Trophoblast cell (in vitro differentiated cells and primary cell): ENCODE measurements around the gene GPR149.

ENCODE experiments used
- DNase-seq, 2 donors: peaks; one replicate each; pipeline ENCODE4 v3.0.0-alpha.2; 2016
- H2AFZ ChIP-seq: 2 replicates; pipeline ENCODE4 v1.6.1; 2013; ENCODE audit warnings: low read length, moderate library complexity, mild to moderate bottlenecking; ENCODE audit not compliant: insufficient read depth, poor library complexity
- H2AK5ac ChIP-seq: 2 replicates; pipeline ENCODE4 v1.6.1; 2013; ENCODE audit warnings: mild to moderate bottlenecking, low read length
- H2BK120ac ChIP-seq: 2 replicates; pipeline ENCODE4 v1.6.1; 2013; ENCODE audit warnings: low read length, mild to moderate bottlenecking, moderate library complexity; ENCODE audit not compliant: insufficient read depth, poor library complexity
- H2BK12ac ChIP-seq: 2 replicates; pipeline ENCODE4 v1.6.1; 2013; ENCODE audit warnings: mild to moderate bottlenecking, low read length, moderate library complexity
- H2BK5ac ChIP-seq: 2 replicates; pipeline ENCODE4 v1.6.1; 2013; ENCODE audit warnings: low read length, low read depth, moderate library complexity, mild to moderate bottlenecking; ENCODE audit not compliant: poor library complexity
- H3K14ac ChIP-seq: 2 replicates; pipeline ENCODE4 v1.6.1; 2013; ENCODE audit warnings: mild to moderate bottlenecking, low read length
- H3K18ac ChIP-seq: 2 replicates; pipeline ENCODE4 v1.6.1; 2013; ENCODE audit warnings: mild to moderate bottlenecking, low read length
- H3K23ac ChIP-seq: 2 replicates; pipeline ENCODE4 v1.6.1; 2013; ENCODE audit warnings: low read length
- H3K27ac ChIP-seq: 2 replicates; pipeline ENCODE4 v1.5.1; 2013; ENCODE audit warnings: low read depth, mild to moderate bottlenecking, inconsistent platforms, low read length, moderate library complexity
- H3K27me3 ChIP-seq: 2 replicates; pipeline ENCODE4 v1.6.1; 2013; ENCODE audit warnings: inconsistent platforms, mild to moderate bottlenecking, low read length, moderate library complexity; ENCODE audit not compliant: insufficient read depth
- H3K36me3 ChIP-seq, 2 experiments: 1 replicate in 1 of 2; 2 replicates in 1 of 2; pipeline ENCODE4 v1.6.1; 2013; ENCODE audit warnings: low read length in 2 of 2, mild to moderate bottlenecking in 2 of 2, moderate library complexity in 1 of 2; ENCODE audit not compliant: insufficient read depth in 2 of 2, control insufficient read depth in 1 of 2
- H3K4ac ChIP-seq: 2 replicates; pipeline ENCODE4 v1.6.1; 2013; ENCODE audit warnings: low read depth, mild to moderate bottlenecking, low read length, moderate library complexity
- H3K4me1 ChIP-seq, 2 experiments: 1 replicate in 1 of 2; 2 replicates in 1 of 2; pipeline ENCODE4 v1.6.1; 2013; ENCODE audit warnings: low read length in 2 of 2, mild to moderate bottlenecking in 2 of 2, moderate library complexity in 1 of 2; ENCODE audit not compliant: insufficient read depth in 2 of 2, control insufficient read depth in 1 of 2
- H3K4me2 ChIP-seq: 2 replicates; pipeline ENCODE4 v1.6.1; 2013; ENCODE audit warnings: inconsistent platforms, mild to moderate bottlenecking, low read length, moderate library complexity
- H3K4me3 ChIP-seq: 2 replicates; pipeline ENCODE4 v1.5.1; 2013; ENCODE audit warnings: mild to moderate bottlenecking, low read depth, low read length, inconsistent platforms
- H3K79me1 ChIP-seq: one replicate; pipeline ENCODE4 v1.6.1; 2013; ENCODE audit warnings: low read length
- H3K79me2 ChIP-seq: 2 replicates; pipeline ENCODE4 v1.6.1; 2013; ENCODE audit warnings: low read length, mild to moderate bottlenecking; ENCODE audit not compliant: control insufficient read depth, insufficient read depth, poor library complexity
- H3K9ac ChIP-seq: 2 replicates; pipeline ENCODE4 v1.6.1; 2013; ENCODE audit warnings: mild to moderate bottlenecking, low read length
- H3K9me3 ChIP-seq: 2 replicates; pipeline ENCODE4 v1.6.1; 2013; ENCODE audit warnings: low read depth, mild to moderate bottlenecking, control low read depth, inconsistent platforms, low read length; ENCODE audit not compliant: insufficient read depth
- H4K12ac ChIP-seq: 2 replicates; pipeline ENCODE4 v1.6.1; 2013; ENCODE audit warnings: low read depth, mild to moderate bottlenecking, low read length, moderate library complexity
- H4K8ac ChIP-seq: 2 replicates; pipeline ENCODE4 v1.6.1; 2013; ENCODE audit warnings: low read depth, mild to moderate bottlenecking, low read length, moderate library complexity
- H4K91ac ChIP-seq: one replicate; pipeline ENCODE4 v1.6.1; 2013; ENCODE audit warnings: low read depth, mild to moderate bottlenecking, low read length, moderate library complexity
- WGBS: extraction: QIAGEN DNeasy Blood & Tissue Kit; methylation state at CpG from one replicate; pipeline ENCODE4 v1.1.7; 2013; ENCODE audit warnings: missing lambda C conversion rate; ENCODE audit not compliant: insufficient read length, insufficient coverage; ENCODE audit errors: extremely low coverage; 5-methylcytosine and 5-hydroxymethylcytosine counted together

The GPR149 gene

DNA sequence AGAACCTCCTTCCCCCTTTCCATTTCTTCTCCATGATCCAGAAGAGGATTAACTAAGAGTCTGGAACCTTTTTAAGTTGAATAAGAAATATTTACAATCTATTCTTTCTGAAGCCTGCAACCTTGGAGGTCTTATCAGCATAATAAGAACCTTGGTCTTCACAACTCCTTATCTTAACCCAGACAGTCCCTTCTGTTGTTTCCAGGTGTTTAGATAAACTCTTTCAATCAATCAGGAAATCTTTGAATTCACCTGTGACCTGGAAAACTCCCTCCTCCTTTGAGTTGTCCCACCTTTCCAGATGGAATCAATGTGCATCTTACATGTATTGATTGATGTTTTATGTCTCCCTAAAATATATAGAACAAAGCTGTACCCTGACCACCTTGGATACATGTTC, 102.1 kb downstream of the GPR149 start:
- H4K8ac ChIP-seq = no peak overlapping the region
- no peak overlapping the region for H3K4ac ChIP-seq
- no peaks in the 10 kb centered on the region for H3K27me3 ChIP-seq
- no peaks in the 10 kb centered on the region for H3K9me3 ChIP-seq
- H2AK5ac ChIP-seq = no peak overlapping the region
- no peak overlapping the region for H3K4me2 ChIP-seq
- no peak overlapping the region for H3K18ac ChIP-seq
- no peak overlapping the region for H2BK120ac ChIP-seq
- no peak overlapping the region for H4K91ac ChIP-seq
- H2AFZ ChIP-seq = no peak overlapping the region
- H2BK12ac ChIP-seq = no peak overlapping the region
- no peak overlapping the region for H3K4me3 ChIP-seq
- no peak for DNase-seq
- H3K14ac ChIP-seq = no peak overlapping the region
- peaks cover 2% of the 10 kb centered on the region for H3K79me2 ChIP-seq
- H2BK5ac ChIP-seq = no peak overlapping the region
- H3K79me1 ChIP-seq = peaks cover 4% of the 10 kb centered on the region
- H4K12ac ChIP-seq = no peak overlapping the region
- H3K36me3 ChIP-seq = no peaks in the 10 kb centered on the region
- no peaks in the 10 kb centered on the region for H3K4me1 ChIP-seq
- H3K27ac ChIP-seq = no peak overlapping the region
- H3K9ac ChIP-seq = no peak overlapping the region
- no peak overlapping the region for H3K23ac ChIP-seq

DNA sequence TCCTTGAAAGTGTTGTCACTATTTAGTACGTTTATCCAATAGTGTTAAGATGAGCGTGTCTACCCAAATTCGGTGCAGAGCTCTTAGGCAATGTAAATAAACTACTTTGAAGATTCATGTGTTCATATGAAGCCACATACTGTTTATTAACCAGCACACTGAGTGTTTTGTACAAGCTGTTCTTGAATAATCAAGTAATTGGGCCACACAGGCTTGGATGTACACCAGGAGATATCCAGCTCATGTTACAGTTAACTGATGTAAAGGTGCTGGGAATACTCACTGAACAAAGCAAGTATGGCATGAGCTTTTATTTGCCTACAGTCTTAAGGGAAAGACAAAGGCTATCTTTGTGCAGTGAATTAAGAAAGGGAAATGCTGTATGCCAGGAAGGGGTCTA, 105.1 kb downstream of the GPR149 start:
- H3K4ac ChIP-seq = no peak overlapping the region
- H3K36me3 ChIP-seq = no peaks in the 10 kb centered on the region
- H3K23ac ChIP-seq = no peak overlapping the region
- H3K27ac ChIP-seq = no peak overlapping the region
- no peak overlapping the region for H3K9ac ChIP-seq
- no peak overlapping the region for H3K14ac ChIP-seq
- H3K4me1 ChIP-seq = no peaks in the 10 kb centered on the region
- H4K91ac ChIP-seq = no peak overlapping the region
- no peak overlapping the region for H3K4me2 ChIP-seq
- H2BK12ac ChIP-seq = no peak overlapping the region
- H3K79me1 ChIP-seq = peaks cover 4% of the 10 kb centered on the region
- H3K18ac ChIP-seq = no peak overlapping the region
- peaks cover 2% of the 10 kb centered on the region for H3K79me2 ChIP-seq
- no peak overlapping the region for H2BK5ac ChIP-seq
- H4K12ac ChIP-seq = no peak overlapping the region
- DNase-seq = no peak
- H4K8ac ChIP-seq = peak overlapping the region; percentile 35
- WGBS = no CpG with 5 or more reads among the region's 3 CpGs
- no peak overlapping the region for H2AK5ac ChIP-seq
- no peak overlapping the region for H2BK120ac ChIP-seq
- H3K9me3 ChIP-seq = no peaks in the 10 kb centered on the region
- H2AFZ ChIP-seq = no peak overlapping the region
- no peaks in the 10 kb centered on the region for H3K27me3 ChIP-seq
- H3K4me3 ChIP-seq = no peak overlapping the region

DNA sequence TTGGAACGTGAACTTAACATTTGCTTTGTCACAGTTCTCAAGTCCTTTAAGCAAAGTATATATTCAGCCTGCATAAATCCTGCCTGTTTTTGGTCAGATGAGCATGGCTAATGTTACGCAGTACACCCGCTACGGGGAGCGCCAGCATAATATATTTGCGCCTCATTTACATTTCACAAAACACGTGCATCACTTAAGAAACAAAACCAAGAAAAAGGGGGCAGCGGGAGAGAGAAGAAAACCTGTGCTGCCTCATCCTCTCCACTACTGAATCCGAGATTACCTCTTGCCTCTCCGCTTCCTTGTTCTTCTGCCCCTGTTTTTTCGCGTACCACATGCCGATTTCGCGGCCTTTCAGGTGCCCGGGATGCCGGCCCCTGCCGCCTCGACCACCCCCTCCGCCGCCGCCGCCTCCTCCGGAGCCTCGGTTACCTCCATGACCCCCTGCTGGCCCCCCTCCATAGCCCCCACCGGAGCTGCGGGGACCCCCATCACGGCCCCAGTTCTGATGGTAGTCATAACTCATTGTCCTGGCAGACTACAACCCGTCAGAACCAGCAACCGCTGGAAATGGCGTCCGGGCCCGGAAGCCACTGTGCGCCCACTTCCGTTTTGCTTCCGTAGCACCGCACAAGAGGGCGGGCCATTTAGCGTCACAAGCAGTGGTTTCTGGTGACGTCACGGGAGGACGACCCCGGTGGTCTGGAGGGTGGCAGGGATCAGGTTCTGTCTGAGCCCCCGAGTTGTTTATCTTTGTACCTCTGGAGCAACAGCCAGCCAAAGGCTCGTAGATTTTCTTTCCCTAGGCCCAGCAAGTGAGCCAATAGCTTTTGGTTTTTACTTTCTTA, 105.9 kb downstream of the GPR149 start, which contains the start of gene DHX36:
Gene DHX36 (minus strand): TSS at position 597 of the 848 bp plus-strand sequence. CDS start 71 bp downstream, at position 526.
- no peaks in the 10 kb centered on the region for H3K4me1 ChIP-seq
- H3K9me3 ChIP-seq = no peaks in the 10 kb centered on the region
- no peak within 1 kb of the TSS for H2AK5ac ChIP-seq
- H3K4me3 ChIP-seq = peak within 1 kb of the TSS; percentile 82
- H3K14ac ChIP-seq = peak within 1 kb of the TSS; percentile 19
- peak within 1 kb of the TSS; percentile 8 for H2BK5ac ChIP-seq
- peak within 1 kb of the TSS; percentile 83 for H3K9ac ChIP-seq
- no peak within 1 kb of the TSS for H2BK120ac ChIP-seq
- peak within 1 kb of the TSS; percentile 56 for H3K27ac ChIP-seq
- peak within 1 kb of the TSS; percentile 5 for H3K18ac ChIP-seq
- H4K12ac ChIP-seq = peak within 1 kb of the TSS; percentile 70
- peak within 1 kb of the TSS; percentile 83 for H4K8ac ChIP-seq
- H3K4ac ChIP-seq = peak within 1 kb of the TSS; percentile 60
- peaks cover 2% of the 10 kb centered on the region for H3K79me2 ChIP-seq
- peak; percentile 83 to 91 for DNase-seq
- H3K27me3 ChIP-seq = no peaks in the 10 kb centered on the region
- peak within 1 kb of the TSS; percentile 62 for H3K4me2 ChIP-seq
- H2AFZ ChIP-seq = peak within 1 kb of the TSS; percentile 75
- peak within 1 kb of the TSS; percentile 58 for H4K91ac ChIP-seq
- H3K36me3 ChIP-seq = no peaks in the 10 kb centered on the region
- no CpG with 5 or more reads among the region's 45 CpGs for WGBS
- peaks cover 4% of the 10 kb centered on the region for H3K79me1 ChIP-seq
- H3K23ac ChIP-seq = no peak within 1 kb of the TSS
- no peak within 1 kb of the TSS for H2BK12ac ChIP-seq

DNA sequence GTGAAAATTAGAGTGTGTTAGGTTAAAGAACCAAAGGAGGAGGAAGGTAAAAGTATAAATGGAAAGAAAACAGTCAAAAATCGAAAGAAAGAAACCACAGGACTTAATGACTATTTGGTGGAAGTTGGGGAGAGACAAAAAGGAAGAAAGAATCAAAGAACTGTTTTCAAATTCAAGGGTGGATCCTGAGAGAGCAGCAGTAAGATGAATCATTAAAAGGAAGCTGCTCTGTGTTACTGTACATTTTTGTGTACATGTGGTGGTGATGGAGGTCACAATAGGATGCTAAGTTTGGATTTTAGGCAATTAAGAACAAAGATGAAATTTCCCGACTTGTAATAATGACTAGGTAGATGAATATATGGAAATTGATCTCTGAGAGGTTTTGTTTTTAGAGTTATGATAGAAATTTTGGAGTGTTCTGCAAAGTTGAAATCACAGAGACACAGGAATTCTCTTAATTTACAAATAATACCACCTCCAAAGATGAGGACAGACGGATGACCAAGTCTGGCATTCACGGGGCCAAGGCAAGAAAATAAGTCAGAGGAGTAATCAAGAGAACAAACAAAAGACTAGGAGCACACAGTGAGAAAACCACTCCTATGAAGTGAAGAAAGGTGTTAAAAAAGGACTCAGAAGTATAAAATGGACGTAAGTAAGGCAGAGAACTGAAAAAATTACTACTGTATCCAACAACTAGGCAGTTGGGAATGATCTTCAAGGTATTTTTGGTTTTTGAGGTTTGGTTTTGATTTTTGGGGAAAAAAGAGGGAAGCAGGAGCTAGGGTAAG, 112.8 kb downstream of the GPR149 start:
- H2BK5ac ChIP-seq = no peak overlapping the region
- H3K27me3 ChIP-seq = no peaks in the 10 kb centered on the region
- H3K14ac ChIP-seq = no peak overlapping the region
- no peak for DNase-seq
- H2AFZ ChIP-seq = no peak overlapping the region
- H3K9ac ChIP-seq = no peak overlapping the region
- no peaks in the 10 kb centered on the region for H3K79me1 ChIP-seq
- no peaks in the 10 kb centered on the region for H3K79me2 ChIP-seq
- no peak overlapping the region for H3K4me3 ChIP-seq
- no peak overlapping the region for H4K8ac ChIP-seq
- no peak overlapping the region for H2BK120ac ChIP-seq
- H3K27ac ChIP-seq = no peak overlapping the region
- H4K91ac ChIP-seq = no peak overlapping the region
- H3K18ac ChIP-seq = no peak overlapping the region
- H3K4me2 ChIP-seq = no peak overlapping the region
- peaks cover 0 to 4% of the 10 kb centered on the region in 2 experiments for H3K36me3 ChIP-seq
- H2BK12ac ChIP-seq = no peak overlapping the region
- H3K4me1 ChIP-seq = no peaks in the 10 kb centered on the region
- H4K12ac ChIP-seq = no peak overlapping the region
- H3K9me3 ChIP-seq = no peaks in the 10 kb centered on the region
- peak overlapping the region; percentile 55 for H3K4ac ChIP-seq
- H2AK5ac ChIP-seq = no peak overlapping the region
- no peak overlapping the region for H3K23ac ChIP-seq
- no CpG with 5 or more reads among the region's 5 CpGs for WGBS
